HUES6 (cell line): ENCODE measurements around the gene TCAF2.
"Not testable (repeated sequence)": the region's sequence is repeated elsewhere in the genome, so short reads cannot be mapped to it uniquely, and the experiment has no call there.

Experiments used
- H3K27ac ChIP-seq: 2 replicates; pipeline ENCODE4 v1.7.0; 2013; ENCODE audit warnings: low read depth, mild to moderate bottlenecking, low read length, inconsistent platforms
- H3K27me3 ChIP-seq: 2 replicates; pipeline ENCODE4 v1.6.1; 2013; ENCODE audit warnings: low read length; ENCODE audit not compliant: control insufficient read depth, insufficient read depth
- H3K36me3 ChIP-seq: 2 replicates; pipeline ENCODE4 v1.6.1; 2013; ENCODE audit warnings: low read length; ENCODE audit not compliant: control insufficient read depth, insufficient read depth
- H3K4me1 ChIP-seq: 2 replicates; pipeline ENCODE4 v1.6.1; 2013; ENCODE audit warnings: low read length; ENCODE audit not compliant: control insufficient read depth, insufficient read depth
- H3K4me3 ChIP-seq: 2 replicates; pipeline ENCODE4 v1.5.1; 2013; ENCODE audit warnings: low read depth, low read length
- H3K9ac ChIP-seq: one replicate; pipeline ENCODE4 v1.6.1; 2013; ENCODE audit warnings: mild to moderate bottlenecking, low read length
- H3K9me3 ChIP-seq: 2 replicates; pipeline ENCODE4 v1.6.1; 2013; ENCODE audit warnings: low read depth, low read length; ENCODE audit not compliant: control insufficient read depth, insufficient read depth

TCAF2 gene

GRCh38 chr7:143620646-143621045 lies at the start of gene TCAF2:
TSS of gene TCAF2 (plus strand) at chr7:143620974.
- H3K4me3 ChIP-seq, H3K9me3 ChIP-seq, H3K4me1 ChIP-seq, H3K36me3 ChIP-seq, H3K27ac ChIP-seq, H3K9ac ChIP-seq, H3K27me3 ChIP-seq: not testable (repeated sequence)

- not testable (repeated sequence) for H3K36me3 ChIP-seq, H3K9me3 ChIP-seq, H3K9ac ChIP-seq, H3K27me3 ChIP-seq, H3K4me3 ChIP-seq, H3K4me1 ChIP-seq, H3K27ac ChIP-seq
These were observed 49.3 kb upstream of the TCAF2 start, which contains the start of gene CTAGE15 for GRCh38 chr7:143571501-143571900. TSS of gene CTAGE15 (plus strand) at chr7:143571801. CDS start at chr7:143571818, 17 bp downstream.

- not testable (repeated sequence) for H3K4me1 ChIP-seq, H3K9ac ChIP-seq, H3K9me3 ChIP-seq, H3K27me3 ChIP-seq, H3K4me3 ChIP-seq, H3K36me3 ChIP-seq, H3K27ac ChIP-seq
These were observed 32.6 kb upstream of the TCAF2 start for GRCh38 chr7:143588183-143588582.

- not testable (repeated sequence) for H3K27ac ChIP-seq, H3K27me3 ChIP-seq, H3K9ac ChIP-seq, H3K36me3 ChIP-seq, H3K9me3 ChIP-seq, H3K4me3 ChIP-seq, H3K4me1 ChIP-seq
These were observed 30.9 kb upstream of the TCAF2 start for GRCh38 chr7:143589897-143590296.

- H3K27ac ChIP-seq, H3K36me3 ChIP-seq, H3K9me3 ChIP-seq, H3K27me3 ChIP-seq, H3K4me3 ChIP-seq, H3K9ac ChIP-seq, H3K4me1 ChIP-seq: not testable (repeated sequence)
These were observed 22.7 kb upstream of the TCAF2 start for GRCh38 chr7:143598086-143598485.

- H3K4me3 ChIP-seq, H3K27me3 ChIP-seq, H3K36me3 ChIP-seq, H3K9ac ChIP-seq, H3K9me3 ChIP-seq, H3K4me1 ChIP-seq, H3K27ac ChIP-seq: not testable (repeated sequence)
These were observed 17.2 kb upstream of the TCAF2 start for GRCh38 chr7:143603549-143603948.

GRCh38 chr7:143606088-143606487 lies 14.7 kb upstream of the TCAF2 start:
- not testable (repeated sequence) for H3K27ac ChIP-seq, H3K4me1 ChIP-seq, H3K4me3 ChIP-seq, H3K9ac ChIP-seq, H3K36me3 ChIP-seq, H3K27me3 ChIP-seq, H3K9me3 ChIP-seq

GRCh38 chr7:143615545-143615944 lies 5.2 kb upstream of the TCAF2 start:
- H3K9ac ChIP-seq, H3K27me3 ChIP-seq, H3K4me1 ChIP-seq, H3K9me3 ChIP-seq, H3K36me3 ChIP-seq, H3K4me3 ChIP-seq, H3K27ac ChIP-seq: not testable (repeated sequence)

GRCh38 chr7:143617204-143617603 lies 3.6 kb upstream of the TCAF2 start:
- H3K36me3 ChIP-seq, H3K4me1 ChIP-seq, H3K9ac ChIP-seq, H3K27me3 ChIP-seq, H3K4me3 ChIP-seq, H3K9me3 ChIP-seq, H3K27ac ChIP-seq: not testable (repeated sequence)

GRCh38 chr7:143620058-143620457 lies 716 bp upstream of the TCAF2 start:
- H3K9ac ChIP-seq, H3K27me3 ChIP-seq, H3K36me3 ChIP-seq, H3K4me3 ChIP-seq, H3K27ac ChIP-seq, H3K4me1 ChIP-seq, H3K9me3 ChIP-seq: not testable (repeated sequence)

GRCh38 chr7:143621175-143621574 lies 401 bp downstream of the TCAF2 start:
- not testable (repeated sequence) for H3K27ac ChIP-seq, H3K4me3 ChIP-seq, H3K36me3 ChIP-seq, H3K9me3 ChIP-seq, H3K27me3 ChIP-seq, H3K4me1 ChIP-seq, H3K9ac ChIP-seq

GRCh38 chr7:143622130-143622529 lies 1.4 kb downstream of the TCAF2 start:
- not testable (repeated sequence) for H3K4me1 ChIP-seq, H3K36me3 ChIP-seq, H3K27ac ChIP-seq, H3K27me3 ChIP-seq, H3K9ac ChIP-seq, H3K9me3 ChIP-seq, H3K4me3 ChIP-seq
